LNCaP clone FGC (cell line): ENCODE results near the gene PDIA2.

Source experiments
- DNase-seq: peaks from one replicate; pipeline ENCODE4 v3.0.0-alpha.2; 2011; ENCODE audit warnings: low read depth
- H3K4me3 ChIP-seq: 2 replicates; pipeline ENCODE4 v1.5.1; 2011; ENCODE audit warnings: mild to moderate bottlenecking, low read depth, low read length, control low read depth
- CTCF ChIP-seq: IDR thresholded peaks from 2 replicates; pipeline ENCODE4 v1.5.1; 2012; ENCODE audit warnings: mild to moderate bottlenecking; ENCODE audit not compliant: control insufficient read depth, insufficient read depth; ENCODE audit errors: extremely low read depth

Gene PDIA2

GRCh38 chr16:268141-269053 is 14.6 kb upstream of the PDIA2 start:
- TF ChIP-seq CTCF: no peak
- no peak overlapping the region for H3K4me3 ChIP-seq
- DNase-seq: peak; percentile 45

GRCh38 chr16:269061-269796 is 13.7 kb upstream of the PDIA2 start:
- H3K4me3 ChIP-seq: no peak overlapping the region
- TF ChIP-seq CTCF: no peak
- DNase-seq: no peak

GRCh38 chr16:270381-271255 is 12.3 kb upstream of the PDIA2 start:
- DNase-seq: no peak
- TF ChIP-seq CTCF: no peak
- H3K4me3 ChIP-seq: no peak overlapping the region

DNA sequence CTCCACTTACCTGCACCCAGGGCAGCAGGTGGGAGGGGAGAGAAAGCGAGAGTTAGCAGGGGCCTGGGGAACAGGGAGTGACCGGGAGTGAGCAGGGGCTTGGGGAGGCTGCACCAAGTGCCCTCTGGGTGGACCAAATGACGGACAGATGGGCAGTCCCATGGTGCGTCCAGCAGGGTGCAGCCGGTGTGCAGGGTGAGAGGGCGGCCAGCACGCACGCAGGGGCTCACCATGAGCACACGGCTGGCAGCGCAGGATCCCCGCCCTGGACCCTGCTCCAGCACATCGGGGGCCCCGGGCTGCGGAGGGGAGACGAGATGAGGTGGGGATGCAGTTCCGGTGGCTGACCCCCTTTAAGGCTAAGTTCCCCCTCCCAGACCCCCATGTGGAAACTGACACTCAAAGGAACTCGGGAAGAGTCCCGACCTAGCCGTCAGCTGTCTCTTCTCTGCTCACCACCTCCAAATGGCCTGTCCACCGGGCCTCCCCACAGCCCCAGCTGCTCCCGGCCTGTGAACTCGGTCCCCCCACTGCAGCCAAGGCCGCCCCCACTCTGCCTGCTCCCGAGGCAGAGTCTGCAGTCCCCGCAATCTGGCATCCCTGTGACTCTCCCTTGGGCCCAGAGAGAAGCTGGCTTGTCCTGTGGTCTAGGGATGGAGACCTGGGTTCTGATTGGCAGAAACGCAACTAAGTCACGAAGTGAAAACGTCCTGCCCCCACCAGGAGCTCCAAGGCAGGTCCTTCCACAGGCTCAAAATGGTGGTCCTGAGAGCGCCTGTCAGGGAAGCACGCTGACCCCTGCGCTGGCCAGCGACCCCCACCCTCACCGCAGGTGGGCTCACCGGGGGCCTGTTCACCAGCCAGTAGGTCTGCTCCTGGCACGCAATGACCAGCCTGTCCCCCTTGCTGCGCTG is 10.1 kb upstream of the PDIA2 start:
- no peak for TF ChIP-seq CTCF
- no peak for DNase-seq
- no peak overlapping the region for H3K4me3 ChIP-seq

DNA sequence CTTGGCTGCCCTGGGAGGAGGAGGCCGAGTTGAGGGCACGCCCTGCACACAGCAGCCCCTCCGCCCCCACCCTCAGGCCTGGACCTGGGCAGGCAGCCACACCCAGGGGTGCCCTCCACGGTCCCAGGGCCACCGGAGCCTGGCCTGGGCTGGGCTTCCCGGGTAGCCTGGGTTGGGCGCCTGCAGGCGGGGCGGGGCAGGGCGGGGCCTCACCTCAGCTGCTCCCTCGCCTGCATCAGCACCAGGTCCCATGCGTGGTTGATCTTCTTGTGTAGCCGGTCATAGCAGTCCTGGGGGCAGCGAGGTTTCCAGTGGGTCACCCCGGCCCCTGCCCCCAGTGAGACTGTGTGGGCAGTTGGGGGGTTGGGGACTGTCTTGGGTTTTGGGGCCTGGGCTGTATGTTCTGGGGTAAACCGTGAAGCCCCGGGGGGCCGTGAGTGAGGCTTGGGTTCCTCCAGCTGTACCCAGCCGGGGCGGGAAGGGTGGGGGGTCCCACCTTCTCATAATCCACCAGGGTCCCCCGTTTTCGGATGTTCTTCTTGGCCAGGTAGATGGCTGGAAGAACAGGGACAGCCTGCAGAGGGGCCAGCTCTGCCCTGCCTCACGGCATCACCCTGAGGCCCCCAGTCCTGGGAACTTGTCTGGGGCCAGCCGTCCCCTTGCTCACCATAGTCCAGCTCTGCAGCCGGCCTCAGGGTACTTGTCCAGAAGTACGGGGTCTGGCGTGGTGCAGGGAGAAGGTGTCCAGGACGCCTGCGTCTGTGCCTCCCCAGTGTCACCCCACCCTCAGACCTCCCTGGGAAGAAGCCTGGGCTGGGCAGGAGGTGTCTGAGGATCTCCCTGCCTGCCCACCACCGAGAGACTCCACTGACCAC is 9.2 kb upstream of the PDIA2 start:
- no peak overlapping the region for H3K4me3 ChIP-seq
- no peak for DNase-seq
- TF ChIP-seq CTCF: no peak
